Ramos (cell line): ENCODE measurements around the gene SMARCA5.

Experiments used
- in situ Hi-C: fragments of 300-500 bp; cut with MboI; formaldehyde crosslinking; loops from one replicate; pipeline ENCODE4 v1.14.3; 2022; ENCODE audit warnings: low sequenced_read_pairs; ENCODE audit not compliant: unreplicated experiment

The SMARCA5 gene, protein sequence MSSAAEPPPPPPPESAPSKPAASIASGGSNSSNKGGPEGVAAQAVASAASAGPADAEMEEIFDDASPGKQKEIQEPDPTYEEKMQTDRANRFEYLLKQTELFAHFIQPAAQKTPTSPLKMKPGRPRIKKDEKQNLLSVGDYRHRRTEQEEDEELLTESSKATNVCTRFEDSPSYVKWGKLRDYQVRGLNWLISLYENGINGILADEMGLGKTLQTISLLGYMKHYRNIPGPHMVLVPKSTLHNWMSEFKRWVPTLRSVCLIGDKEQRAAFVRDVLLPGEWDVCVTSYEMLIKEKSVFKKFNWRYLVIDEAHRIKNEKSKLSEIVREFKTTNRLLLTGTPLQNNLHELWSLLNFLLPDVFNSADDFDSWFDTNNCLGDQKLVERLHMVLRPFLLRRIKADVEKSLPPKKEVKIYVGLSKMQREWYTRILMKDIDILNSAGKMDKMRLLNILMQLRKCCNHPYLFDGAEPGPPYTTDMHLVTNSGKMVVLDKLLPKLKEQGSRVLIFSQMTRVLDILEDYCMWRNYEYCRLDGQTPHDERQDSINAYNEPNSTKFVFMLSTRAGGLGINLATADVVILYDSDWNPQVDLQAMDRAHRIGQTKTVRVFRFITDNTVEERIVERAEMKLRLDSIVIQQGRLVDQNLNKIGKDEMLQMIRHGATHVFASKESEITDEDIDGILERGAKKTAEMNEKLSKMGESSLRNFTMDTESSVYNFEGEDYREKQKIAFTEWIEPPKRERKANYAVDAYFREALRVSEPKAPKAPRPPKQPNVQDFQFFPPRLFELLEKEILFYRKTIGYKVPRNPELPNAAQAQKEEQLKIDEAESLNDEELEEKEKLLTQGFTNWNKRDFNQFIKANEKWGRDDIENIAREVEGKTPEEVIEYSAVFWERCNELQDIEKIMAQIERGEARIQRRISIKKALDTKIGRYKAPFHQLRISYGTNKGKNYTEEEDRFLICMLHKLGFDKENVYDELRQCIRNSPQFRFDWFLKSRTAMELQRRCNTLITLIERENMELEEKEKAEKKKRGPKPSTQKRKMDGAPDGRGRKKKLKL

DNA sequence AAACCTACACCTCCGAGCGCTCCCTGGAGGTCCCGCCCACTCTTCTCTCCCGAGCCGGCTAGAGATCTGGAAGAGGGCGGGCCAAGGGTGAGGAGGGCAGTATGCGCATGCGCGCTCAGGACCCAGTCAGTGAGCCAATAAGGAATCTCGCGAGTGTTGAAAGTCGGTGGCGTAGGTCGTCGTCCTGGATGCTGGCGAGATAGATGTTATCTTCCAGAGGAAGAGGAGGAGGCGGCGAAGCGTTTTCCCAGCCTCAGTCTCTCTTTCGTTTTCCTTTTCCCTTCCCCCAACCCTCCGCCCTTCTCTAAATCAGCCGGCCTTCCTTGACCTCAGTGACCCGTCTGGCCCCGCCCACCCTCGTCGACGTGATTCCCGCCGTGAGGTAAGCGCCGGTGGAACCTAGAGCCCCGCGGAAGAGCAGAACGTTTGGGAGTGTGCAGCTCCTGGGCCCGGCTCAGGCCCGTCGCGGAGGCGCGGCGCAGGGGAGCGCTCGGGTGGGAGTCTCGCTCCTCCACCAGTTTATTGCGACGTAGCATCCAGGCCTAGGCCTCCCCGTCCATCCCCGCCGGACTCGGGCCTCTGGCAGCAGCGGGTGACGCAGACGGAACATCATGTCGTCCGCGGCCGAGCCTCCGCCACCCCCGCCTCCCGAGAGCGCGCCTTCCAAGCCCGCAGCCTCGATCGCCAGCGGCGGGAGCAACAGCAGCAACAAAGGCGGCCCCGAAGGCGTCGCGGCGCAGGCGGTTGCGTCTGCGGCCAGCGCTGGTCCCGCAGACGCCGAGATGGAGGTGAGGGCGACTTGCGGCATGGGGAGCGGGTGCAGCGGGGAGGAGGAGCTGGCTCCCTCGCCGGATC lies at the start of gene SMARCA5:
TSS of gene SMARCA5 (plus strand) at position 389 of the 855 bp plus-strand sequence. CDS start at position 612, 223 bp downstream.
- in situ Hi-C loops: no loop called here

DNA sequence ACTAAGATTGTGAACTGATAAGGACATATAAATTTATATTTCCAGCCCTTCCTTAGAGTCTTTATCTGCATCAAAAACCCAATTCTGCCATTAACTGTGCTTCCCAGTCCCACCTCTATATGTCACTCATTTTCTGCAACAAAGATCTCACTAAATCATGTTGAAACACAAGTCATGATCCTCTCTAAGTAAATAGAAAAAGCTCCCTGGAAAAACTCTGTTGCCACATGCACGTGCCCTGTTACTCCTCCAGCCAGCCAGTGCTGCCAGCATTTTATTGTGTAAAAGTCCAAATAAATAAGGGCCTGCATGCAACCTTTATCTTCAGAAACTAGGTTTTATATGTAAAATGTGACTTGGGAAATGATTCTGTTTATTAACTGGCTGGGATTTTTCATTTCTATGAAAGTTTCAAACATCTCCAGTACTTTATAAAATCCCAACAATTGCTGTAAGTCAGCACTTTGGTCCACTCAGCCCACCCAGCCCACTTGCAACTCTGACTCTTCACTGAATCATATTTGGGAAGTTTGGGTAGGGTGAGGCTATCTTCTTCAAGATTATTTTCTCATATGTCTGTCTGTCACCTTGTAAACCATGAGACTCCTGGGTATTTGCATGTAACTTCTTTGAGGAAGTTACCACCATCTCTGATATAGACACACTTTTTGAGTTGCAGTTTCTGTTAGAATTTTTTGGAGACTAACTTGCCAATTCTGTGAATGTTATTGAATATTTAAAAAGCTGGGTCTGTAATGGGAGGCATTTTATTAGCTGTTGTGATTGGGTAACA lies 40.0 kb upstream of the SMARCA5 start:
- in situ Hi-C loops: no loop called here

DNA sequence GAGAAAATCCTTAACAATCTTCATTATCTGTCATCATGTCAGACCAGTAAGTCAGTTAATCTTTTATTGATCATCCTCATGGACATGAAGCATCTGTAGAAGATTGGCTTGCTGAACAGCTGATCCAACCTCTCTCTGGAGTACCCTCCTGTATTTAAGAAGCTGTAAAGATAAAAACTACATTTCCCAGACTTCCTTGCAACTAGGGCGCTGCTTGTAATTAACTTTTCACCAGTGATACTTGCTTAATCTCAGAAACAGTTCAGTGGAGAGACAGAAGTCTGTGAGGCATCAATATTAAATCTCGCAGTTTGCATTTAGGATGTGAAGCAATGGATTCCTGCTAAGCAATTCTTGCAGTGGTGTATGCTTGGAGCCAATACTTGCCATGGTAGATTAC lies 36.0 kb upstream of the SMARCA5 start:
- in situ Hi-C loops: no loop called here

DNA sequence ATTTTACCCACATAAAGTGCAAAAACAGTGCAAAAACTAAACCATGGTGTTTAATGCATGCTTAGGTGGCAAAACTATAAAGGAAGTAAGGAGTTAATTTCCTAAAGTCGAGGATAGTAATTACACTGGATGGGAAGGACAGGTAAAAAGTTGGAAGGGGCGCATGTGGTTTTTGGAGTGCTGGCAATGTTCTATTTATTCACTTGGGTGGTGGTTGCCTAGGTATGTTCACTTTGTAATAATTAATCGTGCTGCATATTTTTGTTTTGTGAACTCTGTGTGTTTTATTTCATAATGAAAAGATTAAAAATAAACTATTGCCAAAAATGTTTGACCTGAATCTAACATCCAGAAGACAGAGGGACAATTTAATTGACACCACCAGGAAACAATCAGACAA lies 32.1 kb upstream of the SMARCA5 start:
- in situ Hi-C loops: loop anchor here (10.0 kb wide), 1 partner anchor 277 kb away; no protein-coding TSS in a partner anchor

DNA sequence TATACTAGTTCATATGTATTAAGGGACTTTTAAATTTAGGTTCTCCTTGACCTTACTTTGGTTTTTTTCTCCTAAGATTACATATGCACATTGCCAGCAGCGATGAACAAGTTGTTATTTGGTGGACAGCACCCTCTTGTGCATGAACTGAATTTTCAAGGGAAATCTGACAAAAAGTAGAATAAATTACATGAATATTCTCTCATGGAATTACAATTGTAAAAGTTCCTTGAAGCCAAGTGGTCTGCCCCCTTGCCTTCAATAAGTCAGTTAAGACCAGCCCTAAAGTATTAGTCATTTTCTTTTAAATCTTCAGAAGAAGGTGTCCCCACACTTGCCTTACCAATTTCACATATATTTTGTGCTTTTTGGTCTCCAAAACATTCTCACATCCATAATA lies 30.7 kb upstream of the SMARCA5 start:
- in situ Hi-C loops: loop anchor here (10.0 kb wide), 1 partner anchor 278 kb away; no protein-coding TSS in a partner anchor

DNA sequence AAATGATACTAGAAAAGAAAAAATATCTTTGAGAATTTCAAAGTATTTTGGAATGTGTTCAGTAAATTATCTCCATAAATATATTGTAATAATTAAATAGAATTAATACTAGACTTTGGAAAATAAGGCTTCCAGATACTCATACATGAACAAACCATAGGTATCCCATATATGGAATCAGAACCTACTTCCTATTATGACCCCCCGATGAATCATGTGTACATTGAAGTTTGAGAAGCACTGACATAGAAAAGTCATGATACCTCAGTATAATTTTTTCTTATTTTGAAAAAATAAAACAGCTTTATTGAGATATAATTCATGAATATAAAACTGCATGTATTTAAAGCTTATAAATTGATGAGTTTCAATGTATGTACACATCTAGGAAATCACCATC lies 27.2 kb upstream of the SMARCA5 start:
- in situ Hi-C loops: loop anchor here (10.0 kb wide), 1 partner anchor 282 kb away; no protein-coding TSS in a partner anchor

DNA sequence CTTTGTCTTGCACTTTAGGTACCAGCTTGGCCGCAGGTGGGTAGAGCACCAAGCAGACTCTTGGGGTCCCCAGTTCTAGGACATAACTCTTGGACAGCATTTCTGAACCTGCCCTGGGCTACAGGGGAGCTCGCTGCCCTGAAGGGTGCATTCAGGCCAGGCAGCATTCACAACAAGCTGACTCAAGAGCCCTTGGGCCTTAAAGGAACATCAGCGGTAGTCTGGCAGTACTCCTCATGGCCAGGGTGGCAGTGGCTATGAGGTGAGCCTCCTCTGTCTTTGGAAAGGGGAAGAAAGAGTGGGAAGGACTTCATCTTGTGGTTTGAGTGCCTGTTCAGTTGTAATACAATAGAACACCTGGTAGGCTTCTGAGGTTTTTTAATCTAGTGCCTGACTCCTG lies 24.8 kb upstream of the SMARCA5 start:
- in situ Hi-C loops: loop anchor here (10.0 kb wide), 1 partner anchor 284 kb away; no protein-coding TSS in a partner anchor

DNA sequence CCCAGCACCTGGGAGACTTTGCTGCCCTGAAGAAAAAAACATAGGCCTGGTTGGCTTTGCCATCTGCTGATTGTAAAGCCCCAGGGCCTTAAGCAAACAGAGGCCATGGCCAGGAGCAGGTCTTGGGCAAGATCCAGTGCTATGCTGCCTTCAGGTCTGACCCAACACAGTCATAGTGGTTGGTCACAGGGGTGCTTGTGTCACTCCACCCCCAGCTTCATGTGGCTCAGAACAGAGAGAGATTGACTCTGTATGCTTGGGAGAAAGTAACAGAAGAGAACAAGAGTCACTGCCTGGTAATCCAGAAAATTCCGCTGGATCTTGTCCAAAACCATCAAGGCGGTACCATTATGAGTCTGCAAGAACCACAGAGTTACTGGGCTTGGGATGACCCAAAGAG lies 24.4 kb upstream of the SMARCA5 start:
- in situ Hi-C loops: loop anchor here (10.0 kb wide), 1 partner anchor 284 kb away; no protein-coding TSS in a partner anchor

DNA sequence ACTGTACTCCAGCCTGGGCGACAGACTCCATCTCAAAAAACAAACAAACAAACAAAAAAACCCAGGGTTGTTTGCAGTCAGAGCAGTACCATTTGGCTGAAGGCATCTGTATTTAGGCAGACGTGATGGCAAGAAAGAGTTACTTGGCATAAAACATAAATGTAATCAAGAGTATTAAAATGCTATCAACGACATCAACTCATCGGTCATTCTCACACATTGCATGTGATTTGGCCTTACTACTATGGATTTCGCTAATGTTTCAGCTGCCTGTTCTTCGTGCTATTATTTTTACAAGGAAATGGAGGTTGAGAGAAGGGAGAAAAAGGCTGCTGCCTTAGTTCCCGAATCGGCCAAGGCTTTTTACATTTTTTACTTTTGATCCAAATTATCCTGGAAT lies 15.5 kb upstream of the SMARCA5 start:
- in situ Hi-C loops: no loop called here

DNA sequence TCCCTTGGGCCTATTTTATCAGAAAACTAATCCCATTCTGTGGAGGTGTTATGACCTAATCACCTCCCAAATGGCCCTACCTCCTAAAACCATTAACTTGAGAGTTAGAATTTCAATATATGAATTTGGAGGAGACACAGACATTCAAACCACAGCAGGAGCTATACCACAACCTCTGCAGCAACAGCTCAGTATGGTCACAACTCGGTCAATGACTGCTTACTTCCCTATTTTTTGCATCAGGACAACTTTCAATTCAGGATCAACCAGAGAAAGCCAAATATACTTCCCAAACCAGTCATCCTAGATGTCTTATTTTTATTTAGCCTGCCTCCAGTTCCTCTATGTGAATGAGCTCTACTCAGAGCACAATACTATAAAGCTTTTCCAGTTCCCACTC lies 11.3 kb upstream of the SMARCA5 start:
- in situ Hi-C loops: no loop called here

DNA sequence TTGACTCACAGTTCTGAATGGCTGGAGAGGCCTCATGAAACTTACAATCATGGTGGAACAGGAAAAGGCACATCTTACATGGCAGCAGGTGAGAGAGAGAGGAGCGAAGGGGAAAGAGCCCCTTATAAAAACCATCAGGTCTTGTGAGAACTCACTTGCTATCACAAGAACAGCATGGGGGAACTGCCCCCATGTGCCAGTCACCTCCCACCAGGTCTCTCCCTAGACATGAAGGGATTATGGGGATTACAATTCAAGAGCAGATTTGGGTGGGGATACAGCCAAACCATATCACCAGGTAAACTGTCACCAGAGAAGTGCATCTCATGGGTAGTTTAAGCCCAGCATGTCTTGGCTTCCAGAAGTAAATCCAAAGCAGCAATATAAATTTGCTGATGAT lies 7.5 kb upstream of the SMARCA5 start:
- in situ Hi-C loops: no loop called here

DNA sequence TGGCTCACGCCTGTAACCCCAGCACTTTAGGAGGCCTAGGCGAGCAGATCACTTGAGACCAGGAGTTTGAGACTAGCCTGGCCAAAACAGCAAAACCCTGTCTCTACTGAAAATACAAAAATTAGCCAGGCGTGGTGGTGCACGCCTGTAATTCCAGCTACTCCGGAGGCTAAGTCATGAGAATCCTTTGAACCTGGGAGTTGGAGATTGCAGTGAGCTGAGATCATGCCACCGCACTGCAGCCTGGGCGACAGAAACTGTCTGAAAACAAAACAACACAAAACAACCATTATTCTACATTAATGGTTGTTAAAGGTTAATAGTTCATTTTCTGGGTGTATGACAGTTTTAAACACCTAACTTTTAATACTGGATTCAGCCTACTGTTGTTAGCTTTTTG lies 1.6 kb upstream of the SMARCA5 start:
- in situ Hi-C loops: no loop called here

DNA sequence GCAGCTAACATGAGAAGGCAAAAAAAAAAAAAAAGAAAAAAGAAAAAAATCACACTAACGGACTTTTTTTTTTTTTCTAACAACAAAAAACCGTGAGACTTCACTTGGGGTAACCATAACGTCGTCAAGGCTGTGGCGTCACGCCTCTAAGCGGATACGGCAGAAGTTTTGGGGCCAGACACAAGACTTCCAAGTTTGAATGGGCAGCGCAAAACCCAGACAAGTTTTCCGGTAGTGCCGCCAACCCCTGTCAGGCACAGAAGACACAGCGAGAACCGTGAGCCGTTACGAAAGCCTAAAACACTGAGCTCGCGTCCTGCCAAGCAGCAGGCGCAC lies 556 bp upstream of the SMARCA5 start:
- in situ Hi-C loops: no loop called here

DNA sequence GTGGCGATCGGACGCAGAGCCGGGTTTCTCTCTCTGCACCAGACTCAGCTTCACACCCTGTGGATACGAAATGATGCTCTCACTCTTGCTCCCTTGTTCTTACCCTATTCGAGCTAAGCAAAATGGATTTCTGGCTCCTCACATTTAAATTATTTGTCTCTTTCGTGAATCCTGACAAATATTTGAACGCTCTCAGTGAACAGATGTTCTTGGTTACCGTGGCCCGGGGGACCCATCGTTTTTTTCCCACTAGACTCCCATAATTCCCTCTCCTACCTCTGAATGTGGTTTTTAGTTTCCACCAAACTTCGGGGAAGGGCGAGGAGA lies 630 bp downstream of the SMARCA5 start:
- in situ Hi-C loops: no loop called here

DNA sequence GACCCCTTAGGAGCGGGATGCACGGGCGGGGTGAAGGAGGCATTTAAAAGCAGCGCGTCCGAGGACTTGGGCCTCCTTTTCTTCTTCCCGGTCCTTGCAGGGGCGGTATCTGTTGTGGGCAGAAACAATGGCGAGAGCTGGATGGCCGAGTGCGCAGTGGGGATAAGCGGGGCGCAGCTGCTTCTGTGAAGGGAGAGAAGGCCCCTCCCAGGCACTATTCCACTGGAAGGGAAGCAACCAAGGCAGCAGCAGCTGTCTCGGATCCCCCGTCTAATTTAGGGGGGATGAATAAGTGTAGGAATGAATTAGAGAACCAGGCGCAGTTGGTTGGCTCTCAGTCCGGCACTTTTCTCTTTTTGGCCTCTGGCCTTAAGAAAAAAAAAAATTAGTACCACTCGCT lies 995 bp downstream of the SMARCA5 start:
- in situ Hi-C loops: no loop called here

DNA sequence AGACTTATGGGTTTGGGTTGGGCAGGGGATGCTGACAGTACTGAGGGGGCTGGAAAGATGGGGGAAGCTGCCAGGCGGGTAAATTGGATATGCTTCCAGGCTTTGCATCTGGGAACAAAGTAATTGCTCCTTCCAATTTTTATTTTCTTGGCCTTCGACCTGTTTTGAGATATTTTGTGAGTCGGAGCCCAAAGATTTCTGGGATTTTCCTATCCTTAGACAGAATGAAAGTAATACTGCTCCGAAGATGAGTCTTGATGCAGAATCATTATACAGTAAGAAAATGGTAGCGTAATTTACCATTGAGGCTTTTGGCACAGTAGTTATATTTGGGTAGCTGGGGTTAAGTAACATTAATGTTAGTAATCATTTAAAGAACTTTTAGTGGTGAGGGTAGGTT lies 1.4 kb downstream of the SMARCA5 start:
- in situ Hi-C loops: no loop called here

DNA sequence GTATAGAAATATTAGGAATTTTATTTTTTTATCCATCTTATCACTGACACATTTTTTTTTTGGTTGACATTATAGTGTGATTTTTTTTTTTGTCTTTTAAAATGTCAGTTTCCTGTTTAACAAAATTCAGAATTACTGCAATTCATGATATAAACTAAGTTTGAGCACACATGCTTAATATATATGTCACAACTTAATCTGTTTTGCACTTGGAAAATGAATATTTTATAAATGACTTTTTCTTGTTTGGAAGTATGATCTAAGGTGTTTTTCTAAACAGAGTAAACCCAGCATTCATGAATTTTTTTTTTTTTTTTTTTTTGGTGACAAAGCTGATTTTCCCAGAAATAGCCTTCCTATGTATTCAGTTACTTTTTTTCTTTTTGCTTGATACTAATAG lies 2.4 kb downstream of the SMARCA5 start:
- in situ Hi-C loops: no loop called here

DNA sequence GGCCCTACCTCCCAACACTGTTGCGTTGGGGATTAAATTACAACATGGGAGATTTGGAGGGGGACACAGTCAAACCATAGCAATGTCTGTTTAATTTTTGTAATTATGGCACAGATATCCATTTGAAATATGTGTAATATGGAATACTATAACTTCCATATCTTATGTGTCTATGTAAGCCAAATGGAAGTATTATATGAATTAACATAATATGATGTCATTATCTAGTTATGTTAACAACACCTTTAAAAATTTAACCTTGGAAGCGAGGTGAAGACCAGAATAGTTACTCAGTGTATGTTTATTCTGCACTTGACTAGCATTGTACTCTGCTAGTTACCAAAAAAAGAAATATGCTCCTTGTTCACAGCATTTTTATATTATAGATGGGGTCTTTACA lies 4.3 kb downstream of the SMARCA5 start:
- in situ Hi-C loops: no loop called here

DNA sequence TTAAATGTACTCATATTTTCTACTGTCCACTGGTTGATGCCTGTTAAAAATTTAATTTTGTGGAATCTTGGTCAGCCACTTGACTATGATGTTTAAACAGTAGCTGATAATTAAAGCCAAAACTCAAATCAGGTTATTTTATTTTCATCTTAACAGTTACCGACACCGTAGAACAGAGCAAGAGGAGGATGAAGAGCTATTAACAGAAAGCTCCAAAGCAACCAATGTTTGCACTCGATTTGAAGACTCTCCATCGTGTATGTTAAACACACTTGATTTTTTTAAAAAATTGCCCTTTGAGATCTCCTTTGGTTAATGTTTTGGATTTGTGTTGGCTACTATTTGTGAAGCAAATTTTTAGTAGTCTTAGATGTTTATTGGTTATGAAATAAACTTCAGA lies 10.7 kb downstream of the SMARCA5 start:
- in situ Hi-C loops: no loop called here
